HG02588 (cell line): ENCODE measurements around the gene IFI27L1.
A peak's percentile ranks its signal among the peaks of the same experiment; 100 is the strongest.

Experiments used
- ATAC-seq: cut with Tn5 transposase; IDR thresholded peaks from one replicate; pipeline ENCODE4 v1.9.1; 2021; ENCODE audit warnings: mild to moderate bottlenecking, moderate library complexity; ENCODE audit not compliant: unreplicated experiment

The IFI27L1 gene

GRCh38 chr14:94077823-94078222 is 3.3 kb upstream of the IFI27L1 start:
- no peak for ATAC-seq

GRCh38 chr14:94079891-94080620 is 1.1 kb upstream of the IFI27L1 start:
- ATAC-seq, result no peak

- peak; percentile 20 for ATAC-seq
Measured at GRCh38 chr14:94081386-94081820, 293 bp downstream of the IFI27L1 start.

- no peak for ATAC-seq
Measured at GRCh38 chr14:94087891-94088290, 6.8 kb downstream of the IFI27L1 start.

GRCh38 chr14:94088516-94088915 is 7.4 kb downstream of the IFI27L1 start:
- ATAC-seq, result no peak

GRCh38 chr14:94089479-94089878 is 8.4 kb downstream of the IFI27L1 start:
- ATAC-seq, result no peak

- ATAC-seq, result no peak
Measured at GRCh38 chr14:94093418-94093817, 12.3 kb downstream of the IFI27L1 start.

GRCh38 chr14:94097091-94097490 is 16.0 kb downstream of the IFI27L1 start:
- no peak for ATAC-seq

- no peak for ATAC-seq
Measured at GRCh38 chr14:94098326-94098992, 17.3 kb downstream of the IFI27L1 start.

- no peak for ATAC-seq
Measured at GRCh38 chr14:94099006-94099405, 17.9 kb downstream of the IFI27L1 start.

- ATAC-seq, result no peak
Measured at GRCh38 chr14:94100847-94101246, 19.7 kb downstream of the IFI27L1 start.

GRCh38 chr14:94101748-94102147 is 20.6 kb downstream of the IFI27L1 start:
- ATAC-seq, result no peak

GRCh38 chr14:94102768-94103482 is 21.8 kb downstream of the IFI27L1 start:
- ATAC-seq, result no peak

- ATAC-seq, result no peak
Measured at GRCh38 chr14:94103554-94104150, 22.5 kb downstream of the IFI27L1 start.

GRCh38 chr14:94104731-94105130 is 23.6 kb downstream of the IFI27L1 start:
- no peak for ATAC-seq

GRCh38 chr14:94109915-94110250 is 28.8 kb downstream of the IFI27L1 start:
- no peak for ATAC-seq

GRCh38 chr14:94110552-94111181 is 29.6 kb downstream of the IFI27L1 start, which contains the start of gene IFI27:
TSS of gene IFI27 (plus strand) at chr14:94110736.
- ATAC-seq, result no peak

- no peak for ATAC-seq
Measured at GRCh38 chr14:94111276-94112095, 30.4 kb downstream of the IFI27L1 start.

GRCh38 chr14:94112513-94113063 is 31.5 kb downstream of the IFI27L1 start:
- ATAC-seq, result no peak

GRCh38 chr14:94113073-94113472 is 32.0 kb downstream of the IFI27L1 start:
- no peak for ATAC-seq
